ENCODE data around the gene HAND2. TPM values are rescaled to one million over a fixed set of nuclear protein-coding genes. Genes with fewer than 3 reads are reported as not detected.

The HAND2 gene
- total and polyA plus RNA-seq, 2 of the 13 experiments (the other 11 are each of a cell fraction or from before 2014, with no cell fraction given): not detected

DNA sequence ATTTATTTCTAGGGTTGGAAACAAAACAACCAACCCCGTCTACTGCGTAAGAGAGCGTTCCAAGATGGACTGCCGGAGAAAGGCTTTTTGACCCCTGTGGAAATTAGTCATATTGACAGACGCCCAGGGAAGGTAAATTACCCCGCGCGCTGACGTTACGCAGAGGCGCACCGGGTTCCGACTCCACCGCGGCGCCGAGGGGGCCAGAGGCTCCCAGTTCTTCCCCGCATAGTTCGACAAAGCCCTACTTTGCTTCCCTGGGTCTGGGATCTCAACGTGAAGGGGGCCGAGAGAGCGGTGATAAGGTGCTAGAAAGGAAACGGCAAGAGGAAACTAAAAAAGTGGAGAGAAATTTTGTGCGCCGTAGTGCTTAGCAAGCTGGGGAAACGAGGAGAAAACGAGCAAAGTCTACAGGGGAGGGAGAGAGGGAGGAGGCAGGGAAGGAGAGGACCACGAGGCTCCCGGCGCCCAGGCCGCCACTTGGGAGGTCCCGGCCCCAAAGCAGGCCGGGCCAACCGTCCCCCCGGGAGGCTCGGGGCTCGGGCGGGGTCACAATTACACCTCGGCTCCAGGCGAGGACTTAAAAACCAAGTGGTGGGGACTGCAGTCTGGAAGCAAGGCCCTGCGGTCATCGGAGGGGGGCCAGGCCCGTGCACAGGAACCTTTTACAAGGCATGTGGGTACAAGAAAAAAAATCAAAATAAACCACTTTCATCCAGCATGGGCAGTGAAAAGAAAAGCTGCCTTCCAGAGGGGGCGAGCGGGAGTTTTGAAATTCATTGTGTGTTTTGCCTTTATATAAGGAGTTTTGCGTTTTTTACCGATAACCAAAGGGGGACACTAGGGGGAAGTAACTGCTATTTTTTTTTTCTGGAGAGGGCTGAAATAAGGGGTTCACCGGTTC lies 13.2 kb downstream of the HAND2 start:
- FAIRE-seq: no peak
- Histone ChIP-seq H3K4me1 (ENCODE audit: insufficient read depth, low read length) (no peaks in the 10 kb centered on the region), H3K27me3 (ENCODE audit: control insufficient read depth in 1 of 2, insufficient read depth in 2 of 2, low read length in 2 of 2) (peaks cover 9 to 61% of the 10 kb centered on the region in 2 experiments), H3K79me2 (ENCODE audit: insufficient read depth, low read length) (no peaks in the 10 kb centered on the region), H3K9ac (ENCODE audit: insufficient read depth, low read depth, low read length) (no peak overlapping the region), H3K4me2 (ENCODE audit: low read depth, low read length) (0 out of 2 replicates have a peak overlapping the region, but pooled peaks have one; percentile 12), H3K4me3 (replicated peaks in 1 of 3; ENCODE audit: insufficient read depth in 1 of 3, low read depth in 2 of 3, low read length in 3 of 3) (no peak overlapping the region), H3K9me3 (ENCODE audit: low read length) (no peaks in the 10 kb centered on the region), H2AFZ (ENCODE audit: low read length) (no peak overlapping the region), H3K27ac (ENCODE audit: extremely low read length, insufficient read depth, low read length) (no peak overlapping the region), H3K36me3 (replicated peaks in 1 of 2; ENCODE audit: control insufficient read depth in 1 of 2, insufficient read depth in 2 of 2, low read length in 2 of 2) (no peaks in the 10 kb centered on the region), H4K20me1 (ENCODE audit: insufficient read depth, low read length) (no peaks in the 10 kb centered on the region)
- ATAC-seq: no peak
- ChIA-PET POLR2A (no interaction called here), CTCF (ENCODE audit: low intra/inter-chr PET ratio, low total read pairs) (no interaction called here)
- in situ Hi-C loops (cut with HindIII; ENCODE audit: extremely low pct_ligation_motif_present, low pct_unique_long_range_greater_than_20kb): no loop called here
- TF ChIP-seq, protein P1, sequence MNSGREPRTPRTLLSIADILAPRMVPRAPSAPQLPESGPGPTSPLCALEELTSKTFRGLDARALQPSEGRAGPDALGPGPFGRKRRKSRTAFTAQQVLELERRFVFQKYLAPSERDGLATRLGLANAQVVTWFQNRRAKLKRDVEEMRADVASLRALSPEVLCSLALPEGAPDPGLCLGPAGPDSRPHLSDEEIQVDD (CRISPR knock-in tag; IDR thresholded peaks at IDR 0.05; ENCODE audit: borderline replicate concordance): no peak
- TF ChIP-seq, protein P2, sequence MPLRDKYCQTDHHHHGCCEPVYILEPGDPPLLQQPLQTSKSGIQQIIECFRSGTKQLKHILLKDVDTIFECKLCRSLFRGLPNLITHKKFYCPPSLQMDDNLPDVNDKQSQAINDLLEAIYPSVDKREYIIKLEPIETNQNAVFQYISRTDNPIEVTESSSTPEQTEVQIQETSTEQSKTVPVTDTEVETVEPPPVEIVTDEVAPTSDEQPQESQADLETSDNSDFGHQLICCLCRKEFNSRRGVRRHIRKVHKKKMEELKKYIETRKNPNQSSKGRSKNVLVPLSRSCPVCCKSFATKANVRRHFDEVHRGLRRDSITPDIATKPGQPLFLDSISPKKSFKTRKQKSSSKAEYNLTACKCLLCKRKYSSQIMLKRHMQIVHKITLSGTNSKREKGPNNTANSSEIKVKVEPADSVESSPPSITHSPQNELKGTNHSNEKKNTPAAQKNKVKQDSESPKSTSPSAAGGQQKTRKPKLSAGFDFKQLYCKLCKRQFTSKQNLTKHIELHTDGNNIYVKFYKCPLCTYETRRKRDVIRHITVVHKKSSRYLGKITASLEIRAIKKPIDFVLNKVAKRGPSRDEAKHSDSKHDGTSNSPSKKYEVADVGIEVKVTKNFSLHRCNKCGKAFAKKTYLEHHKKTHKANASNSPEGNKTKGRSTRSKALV (CRISPR knock-in tag; IDR thresholded peaks at IDR 0.05): 0 out of 2 replicates have a peak, but pooled peaks have one; percentile 18
- TF ChIP-seq, protein P3, sequence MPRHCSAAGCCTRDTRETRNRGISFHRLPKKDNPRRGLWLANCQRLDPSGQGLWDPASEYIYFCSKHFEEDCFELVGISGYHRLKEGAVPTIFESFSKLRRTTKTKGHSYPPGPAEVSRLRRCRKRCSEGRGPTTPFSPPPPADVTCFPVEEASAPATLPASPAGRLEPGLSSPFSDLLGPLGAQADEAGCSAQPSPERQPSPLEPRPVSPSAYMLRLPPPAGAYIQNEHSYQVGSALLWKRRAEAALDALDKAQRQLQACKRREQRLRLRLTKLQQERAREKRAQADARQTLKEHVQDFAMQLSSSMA (CRISPR knock-in tag; IDR thresholded peaks at IDR 0.05): no peak
- intact Hi-C loops (cut with micrococcal nuclease; ENCODE audit: unreplicated experiment): no loop called here
- no peak for DNase-seq (ENCODE audit: low spot score)
- 13% methylated on average over 38 of the region's 48 CpGs for WGBS (ENCODE audit: low lambda C conversion rate)
- no TSS peak for BruUV-seq (replicated peaks)
